ENCODE results near the gene NHEJ1.

Gene NHEJ1

DNA sequence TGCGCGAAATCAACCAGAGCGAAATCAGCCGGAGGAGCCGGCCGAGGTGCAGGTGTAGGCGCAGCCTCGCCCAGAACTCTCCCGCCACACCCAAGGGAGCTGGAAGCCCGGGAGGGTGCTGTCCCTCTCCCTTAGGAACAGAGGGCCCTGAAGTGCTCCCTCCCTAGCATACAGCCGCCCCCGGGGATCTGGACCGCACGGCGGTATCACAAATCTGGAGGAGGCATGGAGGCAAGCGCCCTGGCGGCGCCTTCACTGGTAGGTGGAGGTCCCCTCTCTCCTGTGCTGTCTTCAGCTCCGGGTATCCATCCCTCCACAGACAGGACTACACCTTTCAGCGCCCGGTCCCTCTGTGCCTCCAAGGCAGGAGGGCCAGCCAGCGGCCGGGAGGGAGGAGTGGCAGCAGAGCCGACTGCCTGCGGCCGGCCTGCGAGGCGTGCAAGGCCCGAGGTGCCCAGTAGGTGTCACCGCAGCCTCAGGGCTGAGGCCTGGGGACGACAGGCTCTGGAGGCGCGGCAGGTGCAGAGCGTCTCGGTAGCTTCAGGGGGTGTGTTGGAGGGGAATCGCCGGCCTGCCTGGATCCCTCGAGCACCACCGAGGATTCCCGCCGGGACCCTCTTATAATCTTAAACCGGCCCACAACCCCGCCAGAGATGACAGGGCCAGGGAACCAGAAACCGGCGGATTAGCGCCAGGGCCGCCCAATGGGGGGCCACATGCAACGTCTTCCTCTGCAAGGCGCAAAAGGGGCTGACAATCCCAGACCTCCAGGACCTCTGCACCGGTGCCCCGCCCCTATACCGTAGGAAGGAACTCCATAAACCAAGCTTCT lies 102.7 kb downstream of the NHEJ1 start:
- TF ChIP-seq, protein P1, sequence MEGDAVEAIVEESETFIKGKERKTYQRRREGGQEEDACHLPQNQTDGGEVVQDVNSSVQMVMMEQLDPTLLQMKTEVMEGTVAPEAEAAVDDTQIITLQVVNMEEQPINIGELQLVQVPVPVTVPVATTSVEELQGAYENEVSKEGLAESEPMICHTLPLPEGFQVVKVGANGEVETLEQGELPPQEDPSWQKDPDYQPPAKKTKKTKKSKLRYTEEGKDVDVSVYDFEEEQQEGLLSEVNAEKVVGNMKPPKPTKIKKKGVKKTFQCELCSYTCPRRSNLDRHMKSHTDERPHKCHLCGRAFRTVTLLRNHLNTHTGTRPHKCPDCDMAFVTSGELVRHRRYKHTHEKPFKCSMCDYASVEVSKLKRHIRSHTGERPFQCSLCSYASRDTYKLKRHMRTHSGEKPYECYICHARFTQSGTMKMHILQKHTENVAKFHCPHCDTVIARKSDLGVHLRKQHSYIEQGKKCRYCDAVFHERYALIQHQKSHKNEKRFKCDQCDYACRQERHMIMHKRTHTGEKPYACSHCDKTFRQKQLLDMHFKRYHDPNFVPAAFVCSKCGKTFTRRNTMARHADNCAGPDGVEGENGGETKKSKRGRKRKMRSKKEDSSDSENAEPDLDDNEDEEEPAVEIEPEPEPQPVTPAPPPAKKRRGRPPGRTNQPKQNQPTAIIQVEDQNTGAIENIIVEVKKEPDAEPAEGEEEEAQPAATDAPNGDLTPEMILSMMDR (IDR thresholded peaks at IDR 0.05; ENCODE audit: low read depth, low read length), result peak; percentile 91
- Histone ChIP-seq H3K4me3 (ENCODE audit: low read depth, low read length) (peak overlapping the region; percentile 47), H3K27me3 (ENCODE audit: insufficient read depth, low read depth, severe bottlenecking) (peaks cover 63% of the 10 kb centered on the region), H3K27ac (no peak overlapping the region), H3K36me3 (no peaks in the 10 kb centered on the region), H3K9me3 (ENCODE audit: severe bottlenecking) (peaks cover 3% of the 10 kb centered on the region)
- peak; percentile 80 for DNase-seq

DNA sequence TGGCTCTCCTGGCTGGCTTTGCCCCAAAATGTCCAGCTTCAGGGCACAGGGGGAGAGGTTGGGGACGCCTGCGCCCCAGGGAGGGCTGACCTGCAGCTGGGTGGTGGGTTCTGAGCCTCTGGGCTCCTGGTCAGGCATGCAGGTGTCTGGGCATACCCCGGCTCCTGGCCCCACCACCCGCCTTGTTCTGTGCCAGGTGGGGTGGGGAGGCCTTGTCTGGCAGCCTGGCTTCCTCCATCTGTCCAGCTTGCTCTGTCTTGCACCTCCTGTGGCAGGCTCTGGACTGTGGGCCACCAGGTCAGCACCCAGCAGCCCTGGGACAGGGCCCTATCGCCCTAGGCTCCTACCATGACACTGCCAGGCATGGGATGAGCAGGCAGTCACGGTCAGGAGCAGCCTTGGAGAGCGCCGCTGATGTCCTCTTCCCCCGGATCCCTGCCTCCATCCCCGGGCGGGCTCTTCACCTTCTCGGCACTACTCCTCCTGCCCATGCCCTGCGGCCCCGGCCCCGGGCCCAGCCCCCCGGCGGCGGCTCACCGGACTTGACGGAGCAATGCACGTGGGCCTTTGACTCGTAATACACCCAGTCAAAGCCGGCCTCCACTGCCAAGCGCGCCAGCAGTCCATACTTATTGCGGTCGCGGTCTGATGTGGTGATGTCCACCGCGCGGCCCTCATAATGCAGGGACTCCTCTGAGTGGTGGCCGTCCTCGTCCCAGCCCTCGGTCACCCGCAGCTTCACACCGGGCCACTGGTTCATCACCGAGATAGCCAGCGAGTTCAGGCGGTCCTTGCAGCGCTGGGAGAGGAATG lies 103.5 kb downstream of the NHEJ1 start:
- Histone ChIP-seq H3K36me3 (no peaks in the 10 kb centered on the region), H3K27ac (no peak overlapping the region), H3K4me3 (ENCODE audit: low read depth, low read length) (peak overlapping the region; percentile 47), H3K27me3 (ENCODE audit: insufficient read depth, low read depth, severe bottlenecking) (peaks cover 58% of the 10 kb centered on the region), H3K9me3 (ENCODE audit: severe bottlenecking) (peaks cover 3% of the 10 kb centered on the region)
- DNase-seq, result peak; percentile 29
- TF ChIP-seq, protein P1 (IDR thresholded peaks at IDR 0.05; ENCODE audit: low read depth, low read length), result no peak

DNA sequence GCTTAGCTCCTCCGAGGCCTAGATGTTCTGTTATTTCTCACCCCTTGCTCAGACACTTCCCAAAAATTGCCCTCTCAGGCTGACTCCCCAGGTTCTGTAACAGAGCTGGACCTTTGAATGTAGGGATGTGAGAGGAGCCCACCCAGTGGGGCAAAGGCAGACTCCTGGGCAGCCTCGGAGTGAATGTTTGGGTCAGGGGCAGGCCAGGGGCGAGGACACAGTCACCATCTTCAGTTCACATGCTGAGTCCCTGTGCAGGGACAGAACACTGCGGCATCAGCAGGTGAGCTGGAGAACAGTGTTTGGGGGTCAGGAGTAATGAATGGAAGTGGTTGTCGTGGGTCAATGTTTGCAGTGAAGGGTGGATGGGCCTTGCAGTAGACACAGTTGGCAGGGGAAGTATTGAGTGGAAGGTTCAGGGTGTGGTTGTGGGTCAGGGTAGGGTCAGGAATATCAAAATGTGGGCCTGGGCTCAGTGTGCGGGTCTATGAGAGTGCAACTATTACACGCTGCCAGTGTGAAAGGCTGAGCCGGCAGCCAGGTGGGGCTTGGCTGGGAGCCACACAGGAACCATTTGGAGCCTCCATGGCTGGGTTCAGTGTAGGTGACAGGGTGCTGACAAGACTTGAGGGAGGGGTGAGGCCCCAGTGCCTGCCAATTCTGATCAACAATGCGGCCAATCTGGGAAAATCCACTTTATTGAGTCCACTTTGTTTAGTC lies 104.3 kb downstream of the NHEJ1 start:
- Histone ChIP-seq H3K27me3 (ENCODE audit: insufficient read depth, low read depth, severe bottlenecking) (peaks cover 50% of the 10 kb centered on the region), H3K4me3 (ENCODE audit: low read depth, low read length) (no peak overlapping the region), H3K27ac (no peak overlapping the region), H3K36me3 (no peaks in the 10 kb centered on the region), H3K9me3 (ENCODE audit: severe bottlenecking) (peaks cover 3% of the 10 kb centered on the region)
- TF ChIP-seq, protein P1 (IDR thresholded peaks at IDR 0.05; ENCODE audit: low read depth, low read length), result no peak
- DNase-seq, result no peak

DNA sequence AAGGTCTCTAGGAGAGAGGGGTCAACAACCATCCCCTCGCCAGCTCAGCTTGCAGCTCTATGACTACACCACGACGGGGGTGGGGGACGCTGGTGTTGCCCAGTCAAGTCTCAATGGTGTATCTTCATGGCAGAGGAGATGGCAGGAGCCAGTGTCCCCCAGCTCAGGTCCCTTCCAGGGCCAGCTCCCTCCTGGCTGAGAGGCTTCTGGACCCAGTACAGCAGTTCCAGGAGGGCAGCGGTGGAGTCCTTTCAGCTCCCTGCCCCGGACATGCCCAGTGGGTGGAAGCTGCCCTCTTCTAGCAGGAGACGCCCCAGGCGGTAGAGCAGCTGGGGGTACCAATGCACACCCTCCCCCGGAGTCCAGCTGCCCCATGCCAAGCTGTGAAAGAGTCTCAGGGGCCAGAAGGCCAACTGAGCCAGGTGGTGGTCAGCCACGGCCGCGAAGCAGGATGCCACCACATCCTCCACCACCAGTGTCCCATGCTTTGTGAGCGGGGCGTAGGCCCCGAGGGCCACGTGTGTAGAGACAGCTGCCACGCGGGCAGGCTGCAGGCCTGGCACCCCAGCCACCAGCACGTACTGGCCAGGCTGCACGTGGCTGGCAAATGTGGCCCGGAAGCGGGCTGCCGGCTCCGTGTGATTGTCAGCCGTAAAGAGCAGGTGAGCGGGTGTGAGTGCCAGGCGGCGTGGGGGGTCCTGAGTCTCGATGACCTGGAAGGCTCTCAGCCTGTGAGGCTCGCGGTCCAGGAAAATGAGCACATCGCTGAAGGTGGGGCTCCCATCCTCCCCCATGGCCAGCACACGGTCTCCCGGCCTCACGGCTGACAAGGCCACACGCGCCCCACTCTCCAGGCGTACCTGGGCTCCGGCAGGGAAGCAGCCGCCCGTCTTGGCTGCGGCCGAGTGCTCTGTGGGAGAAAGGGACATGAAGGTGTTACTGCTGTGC lies 105.4 kb downstream of the NHEJ1 start:
- H3K27me3 ChIP-seq (ENCODE audit: insufficient read depth, low read depth, severe bottlenecking), result peaks cover 42% of the 10 kb centered on the region
- DNase-seq, result no peak
- H3K9me3 ChIP-seq (ENCODE audit: severe bottlenecking), result no peaks in the 10 kb centered on the region
- TF ChIP-seq, protein P1 (IDR thresholded peaks at IDR 0.05; ENCODE audit: low read depth, low read length), result no peak
- H3K27ac ChIP-seq, result no peak overlapping the region
- no peak overlapping the region for H3K4me3 ChIP-seq (ENCODE audit: low read depth, low read length)
- no peaks in the 10 kb centered on the region for H3K36me3 ChIP-seq

DNA sequence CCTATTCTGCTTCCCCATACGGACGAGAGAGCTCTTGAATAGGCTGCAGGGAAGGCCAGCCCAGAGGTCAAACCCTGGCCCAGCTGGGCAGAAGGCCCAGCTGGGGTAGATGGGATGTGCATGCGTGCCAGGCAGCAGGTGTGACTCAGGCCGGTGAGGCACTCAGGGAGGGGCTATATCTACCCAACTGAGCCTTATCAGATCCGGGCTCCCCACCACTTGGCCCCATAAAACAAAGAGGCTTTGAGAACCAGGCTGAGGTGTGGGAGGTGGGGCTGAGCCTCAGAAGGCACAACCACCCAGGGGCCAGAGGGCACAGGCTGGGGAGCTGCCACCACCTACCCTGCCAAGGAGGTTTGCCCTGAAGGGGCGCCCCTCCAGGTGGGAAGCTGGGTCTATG lies 111.3 kb downstream of the NHEJ1 start:
- Histone ChIP-seq H3K9me3 (ENCODE audit: severe bottlenecking) (no peaks in the 10 kb centered on the region), H3K27ac (no peak overlapping the region), H3K4me3 (ENCODE audit: low read depth, low read length) (no peak overlapping the region), H3K36me3 (no peaks in the 10 kb centered on the region), H3K27me3 (ENCODE audit: insufficient read depth, low read depth, severe bottlenecking) (no peaks in the 10 kb centered on the region)
- TF ChIP-seq, protein P1 (IDR thresholded peaks at IDR 0.05; ENCODE audit: low read depth, low read length), result no peak
- no peak for DNase-seq
